Measurements from ENCODE around the gene FIGN. TPM values are rescaled to one million over a fixed set of nuclear protein-coding genes. Genes with fewer than 3 reads are reported as not detected.

The FIGN gene
- total and polyA plus RNA-seq, 9 of the 15 experiments (the other 6 are each of a cell fraction or from before 2014, with no cell fraction given) = 0.02 TPM; not detected in 8

DNA sequence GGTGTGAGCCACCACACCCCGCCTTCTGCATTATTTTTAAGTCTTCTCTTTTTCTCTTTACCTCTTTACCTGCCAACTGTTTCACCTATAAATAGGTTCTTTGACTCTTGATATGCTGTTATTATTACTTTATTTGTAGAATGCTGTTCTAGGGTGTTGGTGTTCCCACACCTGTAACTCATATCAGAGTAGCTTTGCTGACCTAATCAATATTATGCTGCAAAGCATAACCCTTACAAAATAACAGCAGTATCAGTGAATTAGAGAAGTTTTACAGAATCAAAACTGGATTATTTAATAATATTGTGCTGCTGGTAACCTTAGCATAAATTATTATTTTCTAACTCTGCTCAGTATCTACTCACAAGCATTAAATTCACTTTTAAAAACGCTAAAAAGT lies 161.5 kb downstream of the FIGN start:
- Histone ChIP-seq H2AFZ (ENCODE audit: low read depth, low read length) (no peak overlapping the region), H3K36me3 (ENCODE audit: control insufficient read depth, insufficient read depth, low read length) (no peaks in the 10 kb centered on the region), H4K20me1 (replicated peaks; ENCODE audit: control insufficient read depth, insufficient read depth, low read length) (no peaks in the 10 kb centered on the region), H3K27ac (ENCODE audit: extremely low read depth, low read depth, low read length) (no peak overlapping the region), H3K4me1 (replicated peaks in 1 of 2; ENCODE audit: control insufficient read depth in 2 of 2, insufficient read depth in 2 of 2, low read length in 2 of 2) (no peaks in the 10 kb centered on the region), H3K4me2 (ENCODE audit: insufficient read depth, low read length) (no peak overlapping the region), H3K27me3 (ENCODE audit: control insufficient read depth in 2 of 2, insufficient read depth in 2 of 2, low read length in 2 of 2) (no peaks in the 10 kb centered on the region), H3K79me2 (ENCODE audit: control insufficient read depth, insufficient read depth, low read length) (no peaks in the 10 kb centered on the region), H3K9me3 (replicated peaks; ENCODE audit: control insufficient read depth, insufficient read depth, low read depth, low read length) (no peaks in the 10 kb centered on the region; the same call in 1 of the 2 replicates), H3K9me1 (ENCODE audit: control insufficient read depth, insufficient read depth, low read length) (no peaks in the 10 kb centered on the region), H3K4me3 (no peak overlapping the region), H3K9ac (ENCODE audit: insufficient read depth in 1 of 2, low read depth in 2 of 2, low read length in 2 of 2) (no peak overlapping the region)
- intact Hi-C loops (cut with micrococcal nuclease) (no loop called here), in situ Hi-C loops (cut with MboI) (no loop called here)
- DNase-seq (ENCODE audit: extremely low read depth in 1 of 4, low spot score in 3 of 4) (no peak), FAIRE-seq (no peak), ATAC-seq (no peak)
- TF ChIP-seq, protein P1, sequence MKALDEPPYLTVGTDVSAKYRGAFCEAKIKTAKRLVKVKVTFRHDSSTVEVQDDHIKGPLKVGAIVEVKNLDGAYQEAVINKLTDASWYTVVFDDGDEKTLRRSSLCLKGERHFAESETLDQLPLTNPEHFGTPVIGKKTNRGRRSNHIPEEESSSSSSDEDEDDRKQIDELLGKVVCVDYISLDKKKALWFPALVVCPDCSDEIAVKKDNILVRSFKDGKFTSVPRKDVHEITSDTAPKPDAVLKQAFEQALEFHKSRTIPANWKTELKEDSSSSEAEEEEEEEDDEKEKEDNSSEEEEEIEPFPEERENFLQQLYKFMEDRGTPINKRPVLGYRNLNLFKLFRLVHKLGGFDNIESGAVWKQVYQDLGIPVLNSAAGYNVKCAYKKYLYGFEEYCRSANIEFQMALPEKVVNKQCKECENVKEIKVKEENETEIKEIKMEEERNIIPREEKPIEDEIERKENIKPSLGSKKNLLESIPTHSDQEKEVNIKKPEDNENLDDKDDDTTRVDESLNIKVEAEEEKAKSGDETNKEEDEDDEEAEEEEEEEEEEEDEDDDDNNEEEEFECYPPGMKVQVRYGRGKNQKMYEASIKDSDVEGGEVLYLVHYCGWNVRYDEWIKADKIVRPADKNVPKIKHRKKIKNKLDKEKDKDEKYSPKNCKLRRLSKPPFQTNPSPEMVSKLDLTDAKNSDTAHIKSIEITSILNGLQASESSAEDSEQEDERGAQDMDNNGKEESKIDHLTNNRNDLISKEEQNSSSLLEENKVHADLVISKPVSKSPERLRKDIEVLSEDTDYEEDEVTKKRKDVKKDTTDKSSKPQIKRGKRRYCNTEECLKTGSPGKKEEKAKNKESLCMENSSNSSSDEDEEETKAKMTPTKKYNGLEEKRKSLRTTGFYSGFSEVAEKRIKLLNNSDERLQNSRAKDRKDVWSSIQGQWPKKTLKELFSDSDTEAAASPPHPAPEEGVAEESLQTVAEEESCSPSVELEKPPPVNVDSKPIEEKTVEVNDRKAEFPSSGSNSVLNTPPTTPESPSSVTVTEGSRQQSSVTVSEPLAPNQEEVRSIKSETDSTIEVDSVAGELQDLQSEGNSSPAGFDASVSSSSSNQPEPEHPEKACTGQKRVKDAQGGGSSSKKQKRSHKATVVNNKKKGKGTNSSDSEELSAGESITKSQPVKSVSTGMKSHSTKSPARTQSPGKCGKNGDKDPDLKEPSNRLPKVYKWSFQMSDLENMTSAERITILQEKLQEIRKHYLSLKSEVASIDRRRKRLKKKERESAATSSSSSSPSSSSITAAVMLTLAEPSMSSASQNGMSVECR (CRISPR knock-in tag; IDR thresholded peaks at IDR 0.05) = no peak
- no peak for TF ChIP-seq TAF9B (IDR thresholded peaks at IDR 0.05; ENCODE audit: partially characterized antibody)
- TF ChIP-seq POLR2B (IDR thresholded peaks at IDR 0.05; ENCODE audit: low read depth, partially characterized antibody) = no peak
- no peak for TF ChIP-seq NFE2L1 (tag; IDR thresholded peaks at IDR 0.05; ENCODE audit: borderline replicate concordance, low read depth)
- 0% methylated on average over 2 of the region's 2 CpGs for WGBS (ENCODE audit: insufficient coverage, low coverage, missing lambda C conversion rate)
- BruUV-seq (replicated peaks) = no TSS peak
- ChIA-PET POLR2A (no interaction called here), CTCF (ENCODE audit: low intra/inter-chr PET ratio) (no interaction called here)

Measured in K562 (cell line).